OCI-LY1 (cell line): Measurements from ENCODE around the gene SDK1.

Experiments
- CTCF ChIP-seq: fragments of 200-600 bp; sonication (generic), shearing (Covaris generic); IDR thresholded peaks from 2 replicates; pipeline ENCODE4 v1.5.1; 2017; ENCODE audit warnings: mild to moderate bottlenecking, antibody characterized with exemption, low read length, moderate library complexity, mixed read lengths
- EZH2 ChIP-seq: fragments of 200-600 bp; sonication (generic), shearing (Covaris generic); IDR thresholded peaks from 2 replicates; pipeline ENCODE4 v1.8.0; 2017; ENCODE audit warnings: borderline replicate concordance, mixed run types, mild to moderate bottlenecking, antibody characterized with exemption, low read length, moderate library complexity, mixed read lengths

DNA sequence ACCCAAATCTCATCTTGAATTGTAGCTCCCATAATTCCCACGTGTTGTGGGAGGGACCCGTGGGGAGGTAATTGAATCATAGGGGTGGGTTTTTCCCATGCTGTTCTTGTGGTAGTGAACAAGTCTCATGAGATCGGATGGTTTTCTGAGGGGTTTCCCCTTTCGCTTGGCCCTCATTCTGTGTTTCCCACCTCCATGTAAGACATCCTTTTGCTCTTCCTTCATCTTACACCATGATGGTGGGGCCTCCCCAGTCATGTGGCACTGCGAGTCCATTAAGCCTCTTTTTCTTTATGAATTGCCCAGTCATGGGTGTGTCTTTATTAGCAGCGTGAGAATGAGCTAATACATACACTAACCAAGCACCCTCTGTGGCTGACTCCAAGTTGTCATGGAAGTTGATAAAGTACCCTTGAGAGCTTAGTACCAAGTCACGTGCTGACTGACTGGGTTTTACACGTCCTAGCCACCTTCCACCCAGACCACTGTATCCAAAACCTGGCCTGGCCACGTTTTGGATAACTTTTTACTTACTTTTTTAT is 614.4 kb downstream of the SDK1 start:
- TF ChIP-seq CTCF (no peak), EZH2 (no peak)
